Fibroblast of lung (primary cell): ENCODE results near the gene KCNIP4.

Experiments
- EZH2 ChIP-seq: IDR thresholded peaks from 2 replicates; pipeline ENCODE4 v1.5.1; 2012; ENCODE audit warnings: low read length, control low read depth, mild to moderate bottlenecking; ENCODE audit errors: missing control alignments
- TF ChIP-seq, protein P1 (sequence below), 2 donors: IDR thresholded peaks in 1 of 2; conservative IDR thresholded peaks in 1 of 2; 1 replicate in 1 of 2; 2 replicates in 1 of 2; pipeline ENCODE4 v1.5.1; 2011 to 2012; ENCODE audit warnings: low read length in 2 of 2, control low read depth in 1 of 2, inconsistent platforms in 1 of 2, low read depth in 1 of 2, mild to moderate bottlenecking in 1 of 2

DNA sequence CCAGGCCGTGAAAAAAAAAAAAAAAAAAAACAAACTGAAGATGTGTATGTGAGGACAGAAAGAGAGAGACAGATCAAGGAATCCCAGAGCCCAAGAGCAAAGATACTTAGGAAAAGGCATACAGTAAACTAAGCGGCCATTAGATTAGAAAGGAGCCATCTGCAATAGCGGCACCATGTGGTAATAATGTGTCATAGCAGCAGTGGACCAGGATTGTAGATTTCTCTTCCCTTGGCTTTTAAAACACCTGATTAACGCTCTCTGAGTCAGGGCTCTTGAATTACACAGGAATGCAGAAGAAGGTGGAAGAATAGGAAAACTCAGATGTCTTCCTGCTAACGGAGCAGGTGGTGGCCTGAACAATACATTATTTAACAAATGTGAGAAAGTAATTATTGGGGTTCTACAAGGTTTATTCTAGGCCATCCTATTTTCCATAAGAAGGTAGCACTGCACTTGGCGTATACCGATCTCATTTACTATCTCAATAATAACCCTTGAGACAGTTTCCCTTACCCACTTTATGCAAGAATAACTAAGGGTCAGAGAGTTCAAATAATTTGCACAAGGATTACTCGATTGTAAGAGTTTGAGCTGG is 182.7 kb downstream of the KCNIP4 start:
- TF ChIP-seq, protein P1, sequence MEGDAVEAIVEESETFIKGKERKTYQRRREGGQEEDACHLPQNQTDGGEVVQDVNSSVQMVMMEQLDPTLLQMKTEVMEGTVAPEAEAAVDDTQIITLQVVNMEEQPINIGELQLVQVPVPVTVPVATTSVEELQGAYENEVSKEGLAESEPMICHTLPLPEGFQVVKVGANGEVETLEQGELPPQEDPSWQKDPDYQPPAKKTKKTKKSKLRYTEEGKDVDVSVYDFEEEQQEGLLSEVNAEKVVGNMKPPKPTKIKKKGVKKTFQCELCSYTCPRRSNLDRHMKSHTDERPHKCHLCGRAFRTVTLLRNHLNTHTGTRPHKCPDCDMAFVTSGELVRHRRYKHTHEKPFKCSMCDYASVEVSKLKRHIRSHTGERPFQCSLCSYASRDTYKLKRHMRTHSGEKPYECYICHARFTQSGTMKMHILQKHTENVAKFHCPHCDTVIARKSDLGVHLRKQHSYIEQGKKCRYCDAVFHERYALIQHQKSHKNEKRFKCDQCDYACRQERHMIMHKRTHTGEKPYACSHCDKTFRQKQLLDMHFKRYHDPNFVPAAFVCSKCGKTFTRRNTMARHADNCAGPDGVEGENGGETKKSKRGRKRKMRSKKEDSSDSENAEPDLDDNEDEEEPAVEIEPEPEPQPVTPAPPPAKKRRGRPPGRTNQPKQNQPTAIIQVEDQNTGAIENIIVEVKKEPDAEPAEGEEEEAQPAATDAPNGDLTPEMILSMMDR (conservative IDR thresholded peaks at IDR 0.05 in 1 of 2, IDR thresholded peaks at IDR 0.05 in 1 of 2; ENCODE audit: low read depth in 1 of 2, low read length in 2 of 2), result peak; percentile 92 to 97
- TF ChIP-seq EZH2, result no peak
